Thyroid gland (tissue), 4 donors: ENCODE results near the gene PPIP5K1.

ENCODE experiments used
- POLR2A ChIP-seq, 2 donors: fragments of 450-650 bp; IDR thresholded peaks; one replicate each; pipeline ENCODE4 v1.6.1; 2017; ENCODE audit warnings: antibody characterized with exemption in 2 of 2, mild to moderate bottlenecking in 2 of 2, moderate library complexity in 1 of 2
- TF ChIP-seq, protein P1 (sequence below), 6 experiments: fragments of 200-600 bp in 3 of 6; fragments of 450-650 bp in 3 of 6; sonication (generic) in 3 of 6; IDR thresholded peaks; one replicate each; pipeline ENCODE4 v1.5.1; 2016 to 2019; ENCODE audit warnings: antibody characterized with exemption in 6 of 6, mild to moderate bottlenecking in 2 of 6, inconsistent platforms in 1 of 6, moderate library complexity in 1 of 6

DNA sequence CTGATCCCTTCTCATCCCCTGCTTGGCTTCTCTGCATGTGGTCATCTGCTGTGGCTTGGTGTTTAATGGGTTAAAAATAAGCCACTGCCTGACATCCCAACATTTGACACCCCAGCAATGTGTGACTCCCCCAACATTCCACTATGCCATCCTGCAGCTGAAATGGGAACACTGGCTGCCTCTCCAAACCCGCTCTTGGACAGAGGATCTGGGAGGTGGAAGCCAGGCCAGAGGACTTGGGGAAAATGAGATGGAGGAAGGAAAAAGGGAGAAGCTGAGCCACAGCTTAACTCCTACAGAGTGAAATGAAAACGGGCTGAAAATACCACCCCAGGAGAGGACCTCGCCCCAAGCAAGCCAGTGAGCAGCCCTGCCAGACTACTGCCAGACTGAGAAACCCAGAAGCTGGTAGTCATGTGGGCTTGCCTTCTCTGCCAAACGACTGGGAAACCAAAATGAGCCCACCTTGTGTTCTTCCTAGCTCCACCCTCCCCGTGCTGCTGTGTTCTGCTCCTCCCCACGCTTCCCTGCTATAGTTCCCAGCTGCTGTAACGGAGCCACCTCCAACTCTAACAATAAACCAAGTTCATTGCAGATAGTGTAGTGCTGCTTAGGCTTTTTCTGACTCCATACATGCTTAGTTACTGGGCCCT, 58.9 kb downstream of the PPIP5K1 start:
- TF ChIP-seq, protein P1, sequence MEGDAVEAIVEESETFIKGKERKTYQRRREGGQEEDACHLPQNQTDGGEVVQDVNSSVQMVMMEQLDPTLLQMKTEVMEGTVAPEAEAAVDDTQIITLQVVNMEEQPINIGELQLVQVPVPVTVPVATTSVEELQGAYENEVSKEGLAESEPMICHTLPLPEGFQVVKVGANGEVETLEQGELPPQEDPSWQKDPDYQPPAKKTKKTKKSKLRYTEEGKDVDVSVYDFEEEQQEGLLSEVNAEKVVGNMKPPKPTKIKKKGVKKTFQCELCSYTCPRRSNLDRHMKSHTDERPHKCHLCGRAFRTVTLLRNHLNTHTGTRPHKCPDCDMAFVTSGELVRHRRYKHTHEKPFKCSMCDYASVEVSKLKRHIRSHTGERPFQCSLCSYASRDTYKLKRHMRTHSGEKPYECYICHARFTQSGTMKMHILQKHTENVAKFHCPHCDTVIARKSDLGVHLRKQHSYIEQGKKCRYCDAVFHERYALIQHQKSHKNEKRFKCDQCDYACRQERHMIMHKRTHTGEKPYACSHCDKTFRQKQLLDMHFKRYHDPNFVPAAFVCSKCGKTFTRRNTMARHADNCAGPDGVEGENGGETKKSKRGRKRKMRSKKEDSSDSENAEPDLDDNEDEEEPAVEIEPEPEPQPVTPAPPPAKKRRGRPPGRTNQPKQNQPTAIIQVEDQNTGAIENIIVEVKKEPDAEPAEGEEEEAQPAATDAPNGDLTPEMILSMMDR (IDR thresholded peaks at IDR 0.05): no peak
- no peak for TF ChIP-seq POLR2A (IDR thresholded peaks at IDR 0.05)
